Endothelial cell of hepatic sinusoid (primary cell): ENCODE results near the gene RIPK1.
"Not testable (repeated sequence)": the region's sequence is repeated elsewhere in the genome, so short reads cannot be mapped to it uniquely, and the experiment has no call there.

ENCODE experiments used
- in situ Hi-C: cut with HindIII; loops from 2 replicates; pipeline ENCODE4 v1.10.0; 2017; ENCODE audit warnings: low sequenced_read_pairs

Gene RIPK1

GRCh38 chr6:3045369-3045768 lies 22.9 kb upstream of the RIPK1 start:
- in situ Hi-C loops = no loop called here

GRCh38 chr6:3045777-3046176 lies 22.5 kb upstream of the RIPK1 start:
- in situ Hi-C loops = no loop called here

GRCh38 chr6:3046295-3046694 lies 22.0 kb upstream of the RIPK1 start:
- in situ Hi-C loops = no loop called here

GRCh38 chr6:3048009-3048408 lies 20.3 kb upstream of the RIPK1 start:
- in situ Hi-C loops = not testable (repeated sequence)

- in situ Hi-C loops = no loop called here
These were observed 15.6 kb upstream of the RIPK1 start for GRCh38 chr6:3052481-3053230.

- in situ Hi-C loops = no loop called here
These were observed 15.1 kb upstream of the RIPK1 start for GRCh38 chr6:3053231-3053508.

- in situ Hi-C loops = not testable (repeated sequence)
These were observed 13.8 kb upstream of the RIPK1 start for GRCh38 chr6:3054229-3055157.

GRCh38 chr6:3055158-3055499 lies 13.2 kb upstream of the RIPK1 start:
- in situ Hi-C loops = not testable (repeated sequence)

- in situ Hi-C loops = no loop called here
These were observed 11.1 kb upstream of the RIPK1 start for GRCh38 chr6:3057063-3057770.

GRCh38 chr6:3058957-3059356 lies 9.3 kb upstream of the RIPK1 start:
- in situ Hi-C loops = no loop called here

GRCh38 chr6:3060092-3060491 lies 8.2 kb upstream of the RIPK1 start:
- in situ Hi-C loops = not testable (repeated sequence)

GRCh38 chr6:3061501-3061941 lies 6.8 kb upstream of the RIPK1 start:
- in situ Hi-C loops = no loop called here

- in situ Hi-C loops = not testable (repeated sequence)
These were observed 5.0 kb upstream of the RIPK1 start for GRCh38 chr6:3063340-3063732.

- in situ Hi-C loops = no loop called here
These were observed 4.3 kb upstream of the RIPK1 start for GRCh38 chr6:3063733-3064700.

GRCh38 chr6:3071568-3071967 lies 3.3 kb downstream of the RIPK1 start:
- in situ Hi-C loops = no loop called here

GRCh38 chr6:3072798-3073197 lies 4.5 kb downstream of the RIPK1 start:
- in situ Hi-C loops = no loop called here

- in situ Hi-C loops = no loop called here
These were observed 5.1 kb downstream of the RIPK1 start for GRCh38 chr6:3073382-3073781.

- in situ Hi-C loops = no loop called here
These were observed 7.4 kb downstream of the RIPK1 start for GRCh38 chr6:3075772-3076113.

- in situ Hi-C loops = no loop called here
These were observed 8.0 kb downstream of the RIPK1 start for GRCh38 chr6:3076320-3076719.

- in situ Hi-C loops = no loop called here
These were observed 9.1 kb downstream of the RIPK1 start for GRCh38 chr6:3077430-3077829.

- in situ Hi-C loops = not testable (repeated sequence)
These were observed 10.7 kb downstream of the RIPK1 start for GRCh38 chr6:3078952-3079351.
